SK-N-SH treated with all-trans-retinoic acid at 6 μM for 48 hours (cell line): ENCODE results near the gene PRKAB2.

Experiments
- ATAC-seq: fragments of 200-7000 bp; cut with Tn5 transposase; 3 replicates; pipeline ENCODE4 v1.9.1; 2020; ENCODE audit warnings: mild to moderate bottlenecking, moderate library complexity
- ARNTL ChIP-seq: fragments of 450-650 bp; formaldehyde crosslinking; IDR thresholded peaks from 2 replicates; pipeline ENCODE4 v1.5.0; 2020; ENCODE audit warnings: low read depth, mild to moderate bottlenecking, moderate library complexity, borderline replicate concordance
- BACH2 ChIP-seq: fragments of 250-450 bp; sonication (Bioruptor Pico); IDR thresholded peaks from 2 replicates; pipeline ENCODE4 v1.9.0; 2021; ENCODE audit warnings: mild to moderate bottlenecking, borderline replicate concordance
- CREB5 ChIP-seq: fragments of 250-450 bp; sonication (Bioruptor Pico); IDR thresholded peaks from 2 replicates; pipeline ENCODE4 v1.5.1; 2020; ENCODE audit warnings: low read depth, mild to moderate bottlenecking, moderate library complexity
- CSDC2 ChIP-seq: fragments of 250-450 bp; sonication (Bioruptor Pico); IDR thresholded peaks from 2 replicates; pipeline ENCODE4 v1.5.0; 2020; ENCODE audit warnings: mild to moderate bottlenecking, moderate library complexity
- CSRNP3 ChIP-seq: fragments of 250-450 bp; sonication (Bioruptor Pico); IDR thresholded peaks from 2 replicates; pipeline ENCODE4 v1.5.1; 2021; ENCODE audit warnings: mild to moderate bottlenecking, moderate library complexity
- GLIS3 ChIP-seq: fragments of 250-450 bp; sonication (Bioruptor Pico); IDR thresholded peaks from 2 replicates; pipeline ENCODE4 v1.5.0; 2020; ENCODE audit warnings: mild to moderate bottlenecking, moderate library complexity
- ISL1 ChIP-seq: fragments of 250-450 bp; sonication (Bioruptor Pico); IDR thresholded peaks from 2 replicates; pipeline ENCODE4 v2.1.2; 2022; ENCODE audit warnings: mild to moderate bottlenecking, moderate library complexity
- OSR1 ChIP-seq: fragments of 250-450 bp; sonication (Bioruptor Pico); IDR thresholded peaks from 2 replicates; pipeline ENCODE4 v1.8.0; 2022; ENCODE audit warnings: moderate library complexity, mild to moderate bottlenecking, inconsistent platforms
- PATZ1 ChIP-seq: fragments of 250-450 bp; sonication (Bioruptor Pico); IDR thresholded peaks from 2 replicates; pipeline ENCODE4 v1.8.0; 2020; ENCODE audit warnings: mild to moderate bottlenecking, moderate library complexity, borderline replicate concordance
- POU6F1 ChIP-seq: fragments of 250-450 bp; sonication (Bioruptor Pico); IDR thresholded peaks from 2 replicates; pipeline ENCODE4 v1.8.0; 2021; ENCODE audit warnings: low read depth, mild to moderate bottlenecking, moderate library complexity, borderline replicate concordance
- PPARA ChIP-seq: fragments of 250-450 bp; sonication (Bioruptor Pico); IDR thresholded peaks from 2 replicates; pipeline ENCODE4 v1.5.0; 2020; ENCODE audit warnings: mild to moderate bottlenecking, borderline replicate concordance
- RARB ChIP-seq: fragments of 250-450 bp; sonication (Bioruptor Pico); IDR thresholded peaks from 2 replicates; pipeline ENCODE4 v1.8.0; 2021; ENCODE audit warnings: mild to moderate bottlenecking, moderate library complexity
- SNAI2 ChIP-seq: fragments of 250-450 bp; sonication (Bioruptor Pico); IDR thresholded peaks from 2 replicates; pipeline ENCODE4 v1.5.0; 2020; ENCODE audit warnings: mild to moderate bottlenecking, moderate library complexity
- TCF4 ChIP-seq: fragments of 250-450 bp; sonication (Bioruptor Pico); IDR thresholded peaks from 2 replicates; pipeline ENCODE4 v1.8.0; 2021; ENCODE audit warnings: mild to moderate bottlenecking, moderate library complexity, borderline replicate concordance
- TOX ChIP-seq: fragments of 250-450 bp; sonication (Bioruptor Pico); IDR thresholded peaks from 2 replicates; pipeline ENCODE4 v1.8.0; 2021; ENCODE audit warnings: mild to moderate bottlenecking, moderate library complexity, borderline replicate concordance
- ZC3H10 ChIP-seq: fragments of 250-450 bp; sonication (Bioruptor Pico); IDR thresholded peaks from 2 replicates; pipeline ENCODE4 v1.5.1; 2021; ENCODE audit warnings: mild to moderate bottlenecking, moderate library complexity
- ZFP3 ChIP-seq: fragments of 250-450 bp; sonication (Bioruptor Pico); IDR thresholded peaks from 2 replicates; pipeline ENCODE4 v1.5.0; 2020; ENCODE audit warnings: mild to moderate bottlenecking, moderate library complexity
- ZFP30 ChIP-seq: fragments of 450-650 bp; formaldehyde crosslinking; IDR thresholded peaks from 2 replicates; pipeline ENCODE4 v1.5.0; 2022; ENCODE audit warnings: mild to moderate bottlenecking, moderate library complexity
- ZNF565 ChIP-seq: fragments of 450-650 bp; formaldehyde crosslinking; conservative IDR thresholded peaks from 2 replicates; pipeline ENCODE4 v1.5.0; 2020; ENCODE audit warnings: low read depth, mild to moderate bottlenecking, moderate library complexity
- ZNF70 ChIP-seq: fragments of 450-650 bp; formaldehyde crosslinking; IDR thresholded peaks from 2 replicates; pipeline ENCODE4 v1.5.0; 2020; ENCODE audit warnings: mild to moderate bottlenecking, moderate library complexity
- ZNF8 ChIP-seq: fragments of 450-650 bp; formaldehyde crosslinking; IDR thresholded peaks from 2 replicates; pipeline ENCODE4 v1.5.0; 2020; ENCODE audit warnings: mild to moderate bottlenecking, moderate library complexity

The PRKAB2 gene

GRCh38 chr1:147216124-147216523 lies 43.9 kb upstream of the PRKAB2 start:
- peak; percentile 21; the same call in 2 of the 3 replicates for ATAC-seq
- TF ChIP-seq ZC3H10 (CRISPR knock-in tag), result no peak
- no peak for TF ChIP-seq ARNTL
- no peak for TF ChIP-seq CSDC2 (CRISPR knock-in tag)
- TF ChIP-seq TOX (CRISPR knock-in tag), result no peak
- TF ChIP-seq ZFP30 (CRISPR knock-in tag), result no peak
- TF ChIP-seq ZNF565 (CRISPR knock-in tag), result no peak
- TF ChIP-seq ISL1 (CRISPR knock-in tag), result no peak
- no peak for TF ChIP-seq PATZ1 (CRISPR knock-in tag)
- no peak for TF ChIP-seq OSR1 (CRISPR knock-in tag)
- TF ChIP-seq GLIS3 (CRISPR knock-in tag), result no peak
- no peak for TF ChIP-seq POU6F1 (CRISPR knock-in tag)
- TF ChIP-seq ZNF8 (CRISPR knock-in tag), result no peak
- TF ChIP-seq ZNF70 (CRISPR knock-in tag), result no peak
- TF ChIP-seq RARB (CRISPR knock-in tag), result no peak
- TF ChIP-seq ZFP3 (CRISPR knock-in tag), result no peak
- no peak for TF ChIP-seq SNAI2 (CRISPR knock-in tag)
- no peak for TF ChIP-seq BACH2

GRCh38 chr1:147215540-147215916 lies 43.3 kb upstream of the PRKAB2 start:
- ATAC-seq, result no peak
- TF ChIP-seq ZFP3 (CRISPR knock-in tag), result no peak
- no peak for TF ChIP-seq PPARA
- no peak for TF ChIP-seq POU6F1 (CRISPR knock-in tag)
- TF ChIP-seq SNAI2 (CRISPR knock-in tag), result no peak
- no peak for TF ChIP-seq GLIS3 (CRISPR knock-in tag)
- TF ChIP-seq TCF4 (CRISPR knock-in tag), result no peak
- no peak for TF ChIP-seq ZNF565 (CRISPR knock-in tag)
- TF ChIP-seq ZC3H10 (CRISPR knock-in tag), result no peak
- TF ChIP-seq CREB5, result no peak
- TF ChIP-seq, all 23 proteins: peak for 0

GRCh38 chr1:147214842-147215539 lies 42.7 kb upstream of the PRKAB2 start:
- peak; percentile 38; the same call in 2 of the 3 replicates for ATAC-seq
- TF ChIP-seq CSRNP3 (CRISPR knock-in tag) (no peak), POU6F1 (CRISPR knock-in tag) (no peak), ZNF8 (CRISPR knock-in tag) (no peak), RARB (CRISPR knock-in tag) (no peak), GLIS3 (CRISPR knock-in tag) (no peak)
